NOMO-1 (cell line): ENCODE measurements around the gene LITAF.
A peak's percentile ranks its signal among the peaks of the same experiment; 100 is the strongest.
"Not testable (repeated sequence)": the region's sequence is repeated elsewhere in the genome, so short reads cannot be mapped to it uniquely, and the experiment has no call there.

Experiments used
- DNase-seq, 2 experiments: peaks; one replicate each; lab custom pipeline; 2025; ENCODE audit not compliant: unreplicated experiment in 2 of 2; lab: John Stamatoyannopoulos, UW

The LITAF gene

GRCh38 chr16:11602321-11602720 is 15.6 kb upstream of the LITAF start:
- no peak for DNase-seq

GRCh38 chr16:11601911-11602310 is 15.2 kb upstream of the LITAF start:
- DNase-seq = no peak

DNA sequence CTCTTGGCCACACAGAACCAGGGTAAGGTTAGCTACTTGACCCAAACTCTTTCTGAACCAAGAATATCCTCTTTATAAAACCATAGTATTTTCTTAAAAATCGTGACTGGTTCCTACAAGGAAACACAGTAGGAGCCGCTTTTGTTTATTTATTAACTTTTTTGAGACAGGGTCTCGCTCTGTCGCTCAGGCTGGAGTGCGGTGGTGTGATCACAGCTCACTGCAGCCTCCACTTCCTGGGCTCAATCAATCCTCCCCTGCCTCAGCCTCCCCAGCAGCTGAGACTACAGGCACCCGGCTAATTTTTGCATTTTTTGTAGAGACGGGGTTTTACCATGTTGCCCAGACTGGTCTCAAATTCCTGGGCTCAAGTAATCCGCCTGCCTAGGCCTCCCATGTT is 14.7 kb upstream of the LITAF start:
- DNase-seq = no peak

GRCh38 chr16:11599579-11599978 is 12.9 kb upstream of the LITAF start:
- no peak for DNase-seq

DNA sequence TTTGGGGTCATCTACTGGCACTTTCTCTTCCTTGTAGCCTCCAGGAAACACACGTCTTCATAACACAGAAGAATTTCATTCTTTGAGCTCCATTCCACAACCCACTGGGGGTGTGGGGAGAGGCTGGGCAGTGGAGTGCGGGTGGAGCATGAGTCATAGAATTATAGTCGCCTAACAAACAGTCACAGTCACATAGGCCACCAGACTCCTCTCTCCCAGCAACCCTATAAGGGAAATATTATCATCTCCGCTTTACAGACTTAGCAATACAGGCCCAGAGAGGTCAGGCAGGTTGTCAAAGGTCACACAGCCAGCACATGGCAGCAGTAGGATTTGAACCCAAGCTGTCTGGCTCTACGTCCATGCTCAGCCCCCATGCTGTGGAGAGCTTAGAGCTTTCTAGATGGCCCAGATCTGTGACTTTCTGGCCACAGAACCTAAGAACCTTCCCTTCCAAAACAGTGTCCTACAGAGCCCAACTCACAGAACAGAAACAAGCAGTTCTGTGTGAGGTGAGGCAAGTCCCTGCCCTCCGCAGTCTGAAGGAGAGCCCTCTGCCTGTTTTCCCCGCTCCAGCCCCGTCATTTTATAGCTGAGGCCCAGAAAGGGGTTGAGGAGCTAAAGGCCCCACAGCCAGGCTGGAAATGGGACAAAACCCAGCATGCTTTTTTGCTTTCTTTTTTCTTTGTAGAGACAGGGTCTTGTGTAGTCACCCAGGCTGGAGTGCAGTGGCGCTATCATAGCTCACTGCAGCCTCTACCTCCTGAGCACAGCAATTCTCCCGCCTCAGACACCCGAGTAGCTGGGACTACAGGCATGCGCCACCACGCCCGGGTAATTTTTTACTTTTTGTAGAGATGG is 10.7 kb upstream of the LITAF start:
- peak; percentile 64 to 75 for DNase-seq

DNA sequence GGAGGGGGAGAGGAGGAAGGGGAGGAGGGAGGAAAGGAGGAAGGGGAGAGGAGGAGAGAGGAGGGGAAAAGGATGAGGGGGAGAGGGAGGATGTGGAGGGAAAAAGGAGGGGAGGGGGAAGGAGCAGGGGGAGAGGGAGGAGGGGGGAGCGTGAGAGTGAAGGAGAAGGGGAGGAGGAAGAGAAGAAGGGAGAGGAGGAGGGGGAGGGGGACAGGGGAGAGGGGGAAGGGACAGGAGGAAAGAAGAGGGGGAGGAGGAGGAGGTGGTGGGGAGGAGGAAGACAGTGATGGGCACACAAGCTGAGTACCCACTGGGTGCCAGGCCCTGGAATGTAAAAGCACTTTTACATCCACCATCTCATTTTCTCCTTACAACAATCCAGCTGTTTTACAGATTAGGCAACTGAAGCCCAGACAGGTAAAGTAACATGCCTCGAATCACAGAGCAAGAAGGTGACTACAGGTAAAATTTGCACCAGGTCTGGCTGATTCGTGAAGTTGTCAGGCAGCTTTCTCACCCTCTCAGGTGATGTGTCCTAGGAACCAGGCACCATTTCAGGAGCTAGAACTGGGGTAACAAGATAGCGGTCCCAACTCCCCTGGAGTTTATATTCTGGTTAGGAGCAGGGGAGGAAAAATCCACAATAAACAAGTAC is 10.0 kb upstream of the LITAF start:
- no peak for DNase-seq

GRCh38 chr16:11593581-11593980 is 6.9 kb upstream of the LITAF start:
- DNase-seq = no peak

- DNase-seq = not testable (repeated sequence)
Observed at GRCh38 chr16:11593076-11593475, 6.4 kb upstream of the LITAF start.

DNA sequence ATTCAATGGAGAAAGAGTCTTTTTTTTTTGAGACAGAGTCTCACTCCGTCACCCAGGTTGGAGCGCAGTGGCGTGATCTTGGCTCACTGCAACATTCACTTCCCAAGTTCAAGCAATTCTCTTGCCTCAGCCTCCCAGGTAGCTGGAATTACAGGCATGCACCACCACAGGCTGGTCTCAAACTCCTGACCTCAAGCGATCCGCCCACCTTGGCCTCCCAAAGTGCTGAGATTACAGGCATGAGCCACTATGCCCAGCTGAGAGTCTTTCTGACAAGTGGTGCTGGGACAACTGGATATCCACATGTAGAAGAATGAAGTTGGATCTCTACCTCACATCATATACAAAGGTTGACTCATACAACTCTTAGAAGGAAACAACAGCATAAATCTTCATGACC is 4.9 kb upstream of the LITAF start:
- not testable (repeated sequence) for DNase-seq

- no peak for DNase-seq
Observed at GRCh38 chr16:11589198-11589550, 2.5 kb upstream of the LITAF start.

GRCh38 chr16:11588321-11589197 is 1.8 kb upstream of the LITAF start:
- no peak for DNase-seq

DNA sequence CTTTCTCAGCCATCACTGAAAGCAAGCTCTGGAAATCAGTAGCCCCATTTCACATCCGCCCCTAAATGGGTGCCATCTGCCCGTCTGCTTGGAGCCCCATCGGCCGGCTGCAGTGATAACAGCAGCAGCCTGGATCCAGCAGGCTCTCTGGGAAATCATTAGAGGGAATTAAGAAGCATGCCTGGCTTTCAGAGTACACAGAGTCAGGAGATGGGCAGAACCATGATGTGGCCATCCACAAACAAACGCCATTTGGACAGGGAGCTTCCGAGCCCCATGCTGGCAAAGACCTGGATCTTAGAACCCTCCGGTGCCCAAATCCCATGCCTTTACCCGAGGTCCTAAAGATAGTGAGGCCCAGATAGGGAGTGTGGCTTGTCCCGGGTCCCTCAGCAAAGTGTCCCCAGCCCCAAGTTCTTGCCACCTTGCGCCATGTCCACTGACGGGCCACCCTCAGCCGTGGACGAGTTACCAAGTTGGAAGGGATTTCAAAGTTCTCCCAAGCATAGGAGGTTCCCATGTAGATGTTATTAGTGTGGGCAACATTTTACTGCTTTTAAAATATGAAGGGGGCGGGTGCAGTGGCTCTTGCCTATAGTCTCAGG is 1.0 kb upstream of the LITAF start:
- DNase-seq = no peak

GRCh38 chr16:11586378-11586855 is 302 bp downstream of the LITAF start:
- DNase-seq = no peak

- peak; percentile 37 for DNase-seq
Observed at GRCh38 chr16:11585460-11586377, 1.0 kb downstream of the LITAF start.

DNA sequence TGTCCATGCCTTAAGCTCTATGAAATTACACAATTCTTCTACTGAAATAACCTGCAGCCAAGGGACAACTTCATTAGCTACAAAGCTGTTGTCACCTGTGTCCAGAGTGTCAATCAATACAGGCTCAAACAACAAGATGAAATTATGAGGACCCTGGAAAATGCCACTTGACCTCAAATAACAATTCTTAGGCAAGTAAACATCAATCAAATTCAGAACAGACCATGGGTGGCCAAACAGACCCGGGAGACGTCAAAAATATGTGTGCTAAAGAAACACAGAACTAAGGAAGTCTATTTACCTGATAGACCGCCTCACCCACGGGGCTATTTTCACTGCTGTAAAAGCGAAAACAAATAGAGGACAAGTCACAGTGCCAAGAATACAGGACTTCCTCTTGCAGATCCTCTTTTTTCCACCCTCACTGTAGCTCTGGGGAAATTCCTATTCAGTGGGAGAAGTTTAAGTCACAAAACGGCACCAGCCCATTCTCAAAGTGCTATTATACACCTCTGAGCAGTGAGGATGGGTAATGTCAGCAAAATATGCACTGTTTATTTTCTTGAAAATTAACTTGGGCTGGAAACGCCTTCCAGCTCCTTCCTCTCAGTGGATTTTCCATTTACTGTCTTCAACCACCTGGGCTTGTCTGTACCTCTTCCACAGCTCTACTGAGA is 2.7 kb downstream of the LITAF start:
- DNase-seq = peak; percentile 13 to 41

- no peak for DNase-seq
Observed at GRCh38 chr16:11583166-11583565, 3.6 kb downstream of the LITAF start.

DNA sequence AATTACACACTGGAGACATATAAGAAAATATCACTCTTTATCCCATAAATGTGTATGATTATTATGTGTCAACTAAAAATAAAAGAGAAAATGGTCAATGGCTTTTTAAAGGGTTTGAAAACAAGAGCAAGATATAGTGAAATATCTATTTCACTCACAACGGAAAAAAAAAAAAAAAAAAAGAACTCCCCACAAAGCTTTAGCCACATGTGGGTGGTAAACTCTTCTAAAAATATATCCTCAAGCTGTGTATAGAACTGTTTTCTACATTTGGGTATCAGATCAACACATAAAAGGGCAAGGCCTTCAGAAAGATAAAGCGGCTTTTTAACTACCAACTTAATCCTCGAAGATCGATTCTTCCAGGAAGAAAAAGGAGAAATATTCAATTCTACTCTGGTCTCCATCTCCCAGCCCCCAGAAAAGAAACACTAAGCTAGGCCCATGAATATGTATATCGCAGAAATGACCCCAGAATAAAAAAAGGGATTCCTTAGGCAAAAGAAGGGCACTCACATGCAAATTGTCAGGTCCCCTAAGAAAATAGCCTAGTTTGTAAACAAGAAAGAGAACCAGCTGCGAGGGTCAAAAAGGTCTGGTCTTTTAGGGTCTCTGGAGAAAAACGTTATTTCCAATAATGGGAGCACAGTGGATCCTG is 4.4 kb downstream of the LITAF start:
- no peak for DNase-seq

GRCh38 chr16:11581678-11582077 is 5.0 kb downstream of the LITAF start:
- no peak for DNase-seq
